Measurements from ENCODE around the gene FBXL4.

The FBXL4 gene

GRCh38 chr6:98894810-98895209 is 52.9 kb downstream of the FBXL4 start:
- no peak overlapping the region for H3K4me3 ChIP-seq (ENCODE audit: low read length)
- DNase-seq (ENCODE audit: low read depth): peak; percentile 3
- TF ChIP-seq CTCF (conservative IDR thresholded peaks at IDR 0.05; ENCODE audit: low read length): no peak

- TF ChIP-seq CTCF (conservative IDR thresholded peaks at IDR 0.05; ENCODE audit: low read length): no peak
- no peak overlapping the region for H3K4me3 ChIP-seq (ENCODE audit: low read length)
- DNase-seq (ENCODE audit: low read depth): no peak
Observed at GRCh38 chr6:98887650-98888049, 60.1 kb downstream of the FBXL4 start.

GRCh38 chr6:98885330-98885729 is 62.4 kb downstream of the FBXL4 start:
- no peak overlapping the region for H3K4me3 ChIP-seq (ENCODE audit: low read length)
- TF ChIP-seq CTCF (conservative IDR thresholded peaks at IDR 0.05; ENCODE audit: low read length): no peak
- DNase-seq (ENCODE audit: low read depth): no peak

- no peak overlapping the region for H3K4me3 ChIP-seq (ENCODE audit: low read length)
- no peak for DNase-seq (ENCODE audit: low read depth)
- no peak for TF ChIP-seq CTCF (conservative IDR thresholded peaks at IDR 0.05; ENCODE audit: low read length)
Observed at GRCh38 chr6:98880486-98880885, 67.3 kb downstream of the FBXL4 start.

GRCh38 chr6:98877250-98877649 is 70.5 kb downstream of the FBXL4 start:
- TF ChIP-seq CTCF (conservative IDR thresholded peaks at IDR 0.05; ENCODE audit: low read length): no peak
- no peak for DNase-seq (ENCODE audit: low read depth)
- no peak overlapping the region for H3K4me3 ChIP-seq (ENCODE audit: low read length)

GRCh38 chr6:98875375-98875774 is 72.4 kb downstream of the FBXL4 start:
- DNase-seq (ENCODE audit: low read depth): no peak
- no peak for TF ChIP-seq CTCF (conservative IDR thresholded peaks at IDR 0.05; ENCODE audit: low read length)
- H3K4me3 ChIP-seq (ENCODE audit: low read length): no peak overlapping the region

- no peak overlapping the region for H3K4me3 ChIP-seq (ENCODE audit: low read length)
- no peak for DNase-seq (ENCODE audit: low read depth)
- no peak for TF ChIP-seq CTCF (conservative IDR thresholded peaks at IDR 0.05; ENCODE audit: low read length)
Observed at GRCh38 chr6:98871821-98872220, 75.9 kb downstream of the FBXL4 start.

Measured in AG10803 (cell line).